ENCODE data around the gene CABLES2. TPM values are rescaled to one million over a fixed set of nuclear protein-coding genes. Genes with fewer than 3 reads are reported as not detected.
"Not testable (repeated sequence)": the region's sequence is repeated elsewhere in the genome, so short reads cannot be mapped to it uniquely, and the experiment has no call there.

The CABLES2 gene
- total and polyA plus RNA-seq, 10 of the 15 experiments (the other 5 are each of a cell fraction or from before 2014, with no cell fraction given), result 2.2 to 14.9 (median 5.3) TPM

DNA sequence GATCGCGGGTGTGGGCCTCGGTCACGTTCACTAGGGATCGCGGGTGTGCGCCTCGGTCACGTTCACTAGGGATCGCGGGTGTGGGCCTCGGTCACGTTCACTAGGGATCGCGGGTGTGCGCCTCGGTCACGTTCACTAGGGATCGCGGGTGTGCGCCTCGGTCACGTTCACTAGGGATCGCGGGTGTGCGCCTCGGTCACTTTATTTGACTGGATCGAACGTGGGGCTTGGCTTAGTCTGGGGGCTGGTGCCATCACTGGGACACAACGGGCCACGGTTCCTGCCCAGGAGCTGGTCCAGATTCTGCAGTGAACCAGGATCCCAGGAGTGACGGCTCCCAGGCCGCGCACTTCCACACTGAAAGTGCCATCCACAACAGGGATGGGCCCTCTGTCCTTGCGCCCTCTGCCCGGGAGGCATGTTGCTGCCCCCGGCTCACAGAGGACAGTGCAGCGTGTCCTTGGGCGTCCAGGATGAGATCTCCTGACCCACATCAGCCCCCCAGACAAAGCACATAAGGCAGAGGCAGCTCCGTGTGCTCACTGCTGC lies 33.4 kb downstream of the CABLES2 start:
- not testable (repeated sequence) for H3K9ac ChIP-seq (ENCODE audit: control insufficient read depth, insufficient read depth, low read length)

DNA sequence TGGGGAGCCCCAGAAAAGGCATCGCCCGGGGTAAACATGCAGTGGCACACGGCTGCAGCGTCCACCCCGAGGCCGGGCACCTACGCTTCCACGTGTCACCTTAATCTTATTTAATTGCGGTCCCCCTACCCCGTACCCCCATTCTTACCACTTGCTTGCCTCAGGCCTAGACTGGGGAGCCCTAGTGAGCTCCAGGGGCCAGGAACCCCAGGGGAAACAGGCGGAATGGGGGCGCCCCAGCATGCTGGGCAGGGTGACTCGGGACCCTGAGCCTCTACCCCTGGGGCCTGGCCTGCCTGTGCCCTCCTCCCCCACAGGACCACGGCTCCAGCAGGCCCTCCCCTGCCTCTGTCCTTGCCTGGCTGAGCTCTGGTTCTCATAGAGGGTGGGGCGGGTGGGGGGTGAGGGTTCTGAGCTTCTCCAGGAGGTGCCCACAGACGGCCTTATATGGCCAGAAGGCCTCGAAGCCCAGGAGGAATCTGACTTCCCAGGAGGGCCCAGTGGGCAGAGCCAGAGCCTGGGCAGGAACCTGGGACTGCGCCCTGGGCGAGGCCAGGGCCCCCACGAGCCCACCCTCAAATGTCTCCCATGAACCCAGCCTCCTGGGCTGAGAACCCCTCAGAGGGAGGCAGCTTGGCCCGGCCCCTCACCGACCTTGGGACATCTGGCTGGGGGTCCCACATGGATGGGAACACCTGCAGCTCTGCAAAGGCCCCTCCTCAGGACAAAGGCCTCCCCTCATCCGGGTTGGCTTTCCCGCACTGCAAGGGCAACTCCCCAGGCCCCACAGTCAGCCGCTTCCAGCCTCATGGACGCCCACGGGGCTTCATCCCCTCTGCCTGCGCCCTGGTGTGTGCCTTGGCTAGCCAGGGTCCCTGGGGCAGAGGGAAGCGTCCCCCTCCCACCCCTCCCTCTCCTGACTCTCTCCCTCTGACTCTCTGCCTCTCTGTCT lies 34.8 kb downstream of the CABLES2 start:
- intact Hi-C loops (cut with micrococcal nuclease; ENCODE audit: unreplicated experiment), result no loop called here
- no TSS peak for BruUV-seq (replicated peaks)
- ChIA-PET SMC1A (ENCODE audit: uncharacterized antibody, unreplicated experiment) (no interaction called here), CTCF (interaction anchor here (0.8 kb wide), 1 partner anchor 135 kb away, joined by 4 read pairs; no protein-coding TSS in a partner anchor), POLR2A (no interaction called here), RAD21 (ENCODE audit: unreplicated experiment) (no interaction called here)
- WGBS (ENCODE audit: insufficient coverage, insufficient replicate concordance, low lambda C conversion rate, missing lambda C conversion rate), result 32% methylated on average over 29 of the region's 29 CpGs
- Histone ChIP-seq H2AFZ (ENCODE audit: control insufficient read depth, low read depth, low read length) (no peak overlapping the region), H3K27me3 (replicated peaks in 1 of 2; ENCODE audit: control insufficient read depth in 2 of 2, insufficient read depth in 2 of 2, low read length in 1 of 2) (peaks cover 4 to 15% of the 10 kb centered on the region in 2 experiments), H3K9ac (ENCODE audit: control insufficient read depth, insufficient read depth, low read length) (no peak overlapping the region), H4K20me1 (ENCODE audit: control insufficient read depth, insufficient read depth) (no peaks in the 10 kb centered on the region), H3K4me1 (ENCODE audit: control insufficient read depth, insufficient read depth, low read length) (peaks cover 5% of the 10 kb centered on the region), H3K36me3 (ENCODE audit: control insufficient read depth in 2 of 2, insufficient read depth in 2 of 2, low read length in 1 of 2) (no peaks in the 10 kb centered on the region), H3K4me2 (ENCODE audit: control insufficient read depth, insufficient read depth) (no peak overlapping the region), H3K79me2 (ENCODE audit: control insufficient read depth, insufficient read depth, low read length) (no peaks in the 10 kb centered on the region), H3K27ac (ENCODE audit: control insufficient read depth, insufficient read depth) (no peak overlapping the region), H3K9me3 (replicated peaks; ENCODE audit: control insufficient read depth, insufficient read depth, low read length) (no peaks in the 10 kb centered on the region), H3K4me3 (no peak overlapping the region)
- no peak for DNase-seq (ENCODE audit: low read depth, low spot score)
- in situ Hi-C loops (cut with MboI), result no loop called here
- no peak for FAIRE-seq
- no peak for ATAC-seq
- TF ChIP-seq SPI1 (IDR thresholded peaks at IDR 0.05; ENCODE audit: borderline replicate concordance, insufficient read depth, low read depth, low read length), result no peak
- no peak for TF ChIP-seq MTA3 (IDR thresholded peaks at IDR 0.05; ENCODE audit: borderline replicate concordance, low read length)
- TF ChIP-seq NFXL1 (IDR thresholded peaks at IDR 0.05; ENCODE audit: borderline replicate concordance), result no peak
- no peak for TF ChIP-seq ATF7 (IDR thresholded peaks at IDR 0.05; ENCODE audit: low read depth)
- TF ChIP-seq SREBF2 (IDR thresholded peaks at IDR 0.05; ENCODE audit: low read length), result no peak
- no peak for TF ChIP-seq HCFC1 (IDR thresholded peaks at IDR 0.05; ENCODE audit: low read length)
- TF ChIP-seq, protein P1, sequence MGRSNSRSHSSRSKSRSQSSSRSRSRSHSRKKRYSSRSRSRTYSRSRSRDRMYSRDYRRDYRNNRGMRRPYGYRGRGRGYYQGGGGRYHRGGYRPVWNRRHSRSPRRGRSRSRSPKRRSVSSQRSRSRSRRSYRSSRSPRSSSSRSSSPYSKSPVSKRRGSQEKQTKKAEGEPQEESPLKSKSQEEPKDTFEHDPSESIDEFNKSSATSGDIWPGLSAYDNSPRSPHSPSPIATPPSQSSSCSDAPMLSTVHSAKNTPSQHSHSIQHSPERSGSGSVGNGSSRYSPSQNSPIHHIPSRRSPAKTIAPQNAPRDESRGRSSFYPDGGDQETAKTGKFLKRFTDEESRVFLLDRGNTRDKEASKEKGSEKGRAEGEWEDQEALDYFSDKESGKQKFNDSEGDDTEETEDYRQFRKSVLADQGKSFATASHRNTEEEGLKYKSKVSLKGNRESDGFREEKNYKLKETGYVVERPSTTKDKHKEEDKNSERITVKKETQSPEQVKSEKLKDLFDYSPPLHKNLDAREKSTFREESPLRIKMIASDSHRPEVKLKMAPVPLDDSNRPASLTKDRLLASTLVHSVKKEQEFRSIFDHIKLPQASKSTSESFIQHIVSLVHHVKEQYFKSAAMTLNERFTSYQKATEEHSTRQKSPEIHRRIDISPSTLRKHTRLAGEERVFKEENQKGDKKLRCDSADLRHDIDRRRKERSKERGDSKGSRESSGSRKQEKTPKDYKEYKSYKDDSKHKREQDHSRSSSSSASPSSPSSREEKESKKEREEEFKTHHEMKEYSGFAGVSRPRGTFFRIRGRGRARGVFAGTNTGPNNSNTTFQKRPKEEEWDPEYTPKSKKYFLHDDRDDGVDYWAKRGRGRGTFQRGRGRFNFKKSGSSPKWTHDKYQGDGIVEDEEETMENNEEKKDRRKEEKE (IDR thresholded peaks at IDR 0.05), result no peak
- no peak for TF ChIP-seq EZH2 (IDR thresholded peaks at IDR 0.05; ENCODE audit: borderline replicate concordance, control insufficient read depth, low read depth, low read length)
- no peak for TF ChIP-seq FOS (IDR thresholded peaks at IDR 0.05; ENCODE audit: borderline replicate concordance, extremely low read depth, insufficient read length)

More for the DNA sequence above, 33.4 kb downstream of the CABLES2 start:
- H4K20me1 ChIP-seq (ENCODE audit: control insufficient read depth, insufficient read depth); ATAC-seq; BruUV-seq (replicated peaks); SMC1A ChIA-PET (ENCODE audit: uncharacterized antibody, unreplicated experiment); H3K79me2 ChIP-seq (ENCODE audit: control insufficient read depth, insufficient read depth, low read length); H3K4me1 ChIP-seq (ENCODE audit: control insufficient read depth, insufficient read depth, low read length); CTCF ChIA-PET; DNase-seq (ENCODE audit: low read depth, low spot score); in situ Hi-C loops (cut with MboI); H3K27me3 ChIP-seq (replicated peaks in 1 of 2; ENCODE audit: control insufficient read depth in 2 of 2, insufficient read depth in 2 of 2, low read length in 1 of 2); FAIRE-seq; H2AFZ ChIP-seq (ENCODE audit: control insufficient read depth, low read depth, low read length); H3K27ac ChIP-seq (ENCODE audit: control insufficient read depth, insufficient read depth); POLR2A ChIA-PET; RAD21 ChIA-PET (ENCODE audit: unreplicated experiment); H3K9me3 ChIP-seq (replicated peaks; ENCODE audit: control insufficient read depth, insufficient read depth, low read length); H3K4me2 ChIP-seq (ENCODE audit: control insufficient read depth, insufficient read depth); intact Hi-C loops (cut with micrococcal nuclease; ENCODE audit: unreplicated experiment); H3K36me3 ChIP-seq (ENCODE audit: control insufficient read depth in 2 of 2, insufficient read depth in 2 of 2, low read length in 1 of 2); H3K4me3 ChIP-seq: not testable (repeated sequence)
- WGBS (ENCODE audit: insufficient coverage, insufficient replicate concordance, low lambda C conversion rate, missing lambda C conversion rate), result 69% methylated on average over 14 of the region's 40 CpGs
- TF ChIP-seq, protein P2, sequence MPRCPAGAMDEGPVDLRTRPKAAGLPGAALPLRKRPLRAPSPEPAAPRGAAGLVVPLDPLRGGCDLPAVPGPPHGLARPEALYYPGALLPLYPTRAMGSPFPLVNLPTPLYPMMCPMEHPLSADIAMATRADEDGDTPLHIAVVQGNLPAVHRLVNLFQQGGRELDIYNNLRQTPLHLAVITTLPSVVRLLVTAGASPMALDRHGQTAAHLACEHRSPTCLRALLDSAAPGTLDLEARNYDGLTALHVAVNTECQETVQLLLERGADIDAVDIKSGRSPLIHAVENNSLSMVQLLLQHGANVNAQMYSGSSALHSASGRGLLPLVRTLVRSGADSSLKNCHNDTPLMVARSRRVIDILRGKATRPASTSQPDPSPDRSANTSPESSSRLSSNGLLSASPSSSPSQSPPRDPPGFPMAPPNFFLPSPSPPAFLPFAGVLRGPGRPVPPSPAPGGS (IDR thresholded peaks at IDR 0.05; ENCODE audit: borderline replicate concordance, insufficient read depth, low read depth, low read length, poor library complexity, severe bottlenecking), result peak; percentile 54
- 0 out of 2 replicates have a peak, but pooled peaks have one; percentile 8 for TF ChIP-seq POLR2A (IDR thresholded peaks at IDR 0.05; ENCODE audit: low read depth, low read length)
